Caco-2 (cell line): ENCODE data around the gene SDF4. TPM values are rescaled to one million over a fixed set of nuclear protein-coding genes. Genes with fewer than 3 reads are reported as not detected.

Experiments used
- BruUV-seq: library from RNA; stranded (reverse); fragments of 400-500 nt; replicated peaks from 2 replicates; lab custom pipeline; 2021; lab: Mats Ljungman, UMichigan
- CTCF ChIA-PET: fragments of 300-600 bp; sonication (Branson Sonifier 250); formaldehyde crosslinking; loops from one replicate; lab custom pipeline; 2022; ENCODE audit warnings: antibody characterized with exemption; lab: Charles Lee
- POLR2A ChIA-PET: fragments of 300-600 bp; sonication (Branson Sonifier 250); formaldehyde crosslinking; loops from one replicate; lab custom pipeline; 2022; ENCODE audit warnings: antibody characterized with exemption; lab: Charles Lee
- DNase-seq, 2 experiments: peaks; one replicate each; pipeline versions ENCODE4 v3.0.0 to v3.0.0-alpha.2; 2020 to 2022
- H3K27me3 ChIP-seq: replicated peaks from 2 replicates; pipeline ENCODE4 v1.6.0; 2011; ENCODE audit warnings: low read length; ENCODE audit not compliant: control insufficient read depth, insufficient read depth
- H3K36me3 ChIP-seq: 2 replicates; pipeline ENCODE4 v1.5.1; 2011; ENCODE audit warnings: low read length; ENCODE audit not compliant: control insufficient read depth, insufficient read depth
- H3K4me1 ChIP-seq: fragments of 250-450 bp; sonication (Bioruptor Pico); 2 replicates; pipeline ENCODE4 v1.5.1; 2020; ENCODE audit warnings: mild to moderate bottlenecking
- H3K4me3 ChIP-seq: 2 replicates; pipeline ENCODE4 v1.5.1; 2011; ENCODE audit warnings: low read depth, mild to moderate bottlenecking, control low read depth, low read length
- H3K9me3 ChIP-seq: fragments of 250-450 bp; sonication (Bioruptor Pico); 2 replicates; pipeline ENCODE4 v1.5.1; 2020; ENCODE audit warnings: mild to moderate bottlenecking, moderate library complexity
- H3K27ac Mint-ChIP-seq: one replicate; pipeline ENCODE4 v1.8.0; 2022; ENCODE audit warnings: mixed read lengths; ENCODE audit not compliant: unreplicated experiment
- H3K27me3 Mint-ChIP-seq: one replicate; pipeline ENCODE4 v1.8.0; 2022; ENCODE audit warnings: mixed read lengths; ENCODE audit not compliant: insufficient read depth, unreplicated experiment
- H3K36me3 Mint-ChIP-seq: one replicate; pipeline ENCODE4 v1.8.0; 2022; ENCODE audit warnings: mild to moderate bottlenecking, mixed read lengths; ENCODE audit not compliant: insufficient read depth, unreplicated experiment
- H3K4me1 Mint-ChIP-seq: one replicate; pipeline ENCODE4 v1.8.0; 2022; ENCODE audit warnings: low read depth, mixed read lengths; ENCODE audit not compliant: unreplicated experiment
- H3K4me3 Mint-ChIP-seq: one replicate; pipeline ENCODE4 v1.8.0; 2022; ENCODE audit warnings: mild to moderate bottlenecking, moderate library complexity, mixed read lengths; ENCODE audit not compliant: unreplicated experiment
- H3K9me3 Mint-ChIP-seq: one replicate; pipeline ENCODE4 v1.8.0; 2022; ENCODE audit warnings: mixed read lengths; ENCODE audit not compliant: unreplicated experiment
- intact Hi-C: fragments of 100-400 bp; cut with micrococcal nuclease; formaldehyde crosslinking; loops from one replicate; pipeline ENCODE4 v1.10.0; 2022; ENCODE audit not compliant: unreplicated experiment
- total RNA-seq: library from RNA; stranded (reverse); gene quantifications from 2 replicates; pipeline ENCODE4 v1.2.3, GENCODE V29; 2022
- TF ChIP-seq, protein P1 (sequence below), 2 experiments: fragments of 200-600 bp in 1 of 2; IDR thresholded peaks; 1 replicate in 1 of 2; 2 replicates in 1 of 2; pipeline versions ENCODE4 v1.5.1 to v1.8.0; 2011 to 2022; ENCODE audit warnings: antibody characterized with exemption in 1 of 2, control low read depth in 1 of 2, inconsistent platforms in 1 of 2, low read depth in 1 of 2, low read length in 1 of 2, mild to moderate bottlenecking in 1 of 2, moderate library complexity in 1 of 2; ENCODE audit not compliant: insufficient read depth in 1 of 2, severe bottlenecking in 1 of 2, unreplicated experiment in 1 of 2

SDF4 gene
- total RNA-seq, 1 experiment from 2014 or later: 140 TPM

DNA sequence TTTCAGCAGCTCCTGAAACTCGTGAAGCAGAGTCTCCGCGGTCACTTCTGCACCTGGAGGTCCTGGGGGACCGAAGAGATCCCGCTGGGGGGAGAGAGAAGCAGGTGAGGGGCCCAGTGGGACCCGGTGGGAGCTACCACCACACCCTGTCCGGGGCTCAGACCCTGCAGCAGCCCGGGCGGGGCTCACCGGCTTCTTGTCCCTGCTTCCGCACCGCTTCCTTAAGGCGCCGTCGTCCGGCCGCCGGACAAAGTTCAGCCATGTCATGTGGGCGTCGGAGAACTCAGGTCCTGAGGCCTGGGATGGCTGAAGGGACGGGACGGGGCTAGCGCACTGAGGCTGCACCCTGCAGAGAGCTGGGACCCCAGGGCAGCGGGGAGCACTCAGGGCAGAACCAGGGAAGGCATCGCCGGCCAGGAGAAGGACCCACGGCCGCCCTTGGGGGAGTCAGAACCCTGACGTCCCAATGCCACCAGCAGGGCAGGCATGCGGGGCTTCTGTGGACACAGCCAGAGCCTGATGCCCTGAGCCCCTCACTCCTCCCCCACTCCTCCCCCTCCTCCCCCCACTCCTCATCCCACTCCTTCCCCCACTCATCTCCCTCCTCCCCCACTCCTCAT, 12.5 kb upstream of the SDF4 start:
- H3K27me3 ChIP-seq: no peaks in the 10 kb centered on the region
- H3K36me3 Mint-ChIP-seq: peaks cover 27% of the 10 kb centered on the region
- BruUV-seq: no TSS peak

DNA sequence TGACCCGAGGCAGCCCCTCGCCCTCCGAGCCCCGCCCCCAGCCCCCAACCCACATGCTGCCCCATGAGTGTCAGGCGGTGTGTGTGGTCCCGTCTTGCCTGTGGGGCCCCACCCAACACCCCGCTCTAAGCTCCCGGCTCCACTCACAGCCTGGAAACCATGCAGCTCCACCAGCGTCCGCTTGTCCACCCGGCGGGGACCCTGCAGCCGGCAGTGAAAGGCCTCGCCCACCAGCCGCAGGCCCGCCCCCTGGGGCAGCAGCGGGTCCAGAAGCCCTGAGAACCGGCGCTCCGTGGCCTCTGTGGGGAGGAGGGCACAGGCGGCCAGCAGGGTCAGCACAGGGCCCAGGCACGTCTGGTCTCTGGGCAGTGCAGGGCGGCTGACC, 12.0 kb upstream of the SDF4 start:
- no peak overlapping the region for H3K4me3 ChIP-seq
- peaks cover 18% of the 10 kb centered on the region for H3K4me1 ChIP-seq
- H3K36me3 Mint-ChIP-seq: peaks cover 31% of the 10 kb centered on the region
- DNase-seq: no peak
- POLR2A ChIA-PET: no interaction called here
- no peak overlapping the region for H3K27ac Mint-ChIP-seq
- intact Hi-C loops: no loop called here
- BruUV-seq: no TSS peak
- no peaks in the 10 kb centered on the region for H3K4me1 Mint-ChIP-seq
- H3K36me3 ChIP-seq: no peaks in the 10 kb centered on the region
- CTCF ChIA-PET: no interaction called here
- no peaks in the 10 kb centered on the region for H3K27me3 ChIP-seq
- no peak overlapping the region for H3K4me3 Mint-ChIP-seq
- H3K27me3 Mint-ChIP-seq: no peaks in the 10 kb centered on the region
- H3K9me3 ChIP-seq: no peaks in the 10 kb centered on the region
- H3K9me3 Mint-ChIP-seq: no peaks in the 10 kb centered on the region
- TF ChIP-seq, protein P1, sequence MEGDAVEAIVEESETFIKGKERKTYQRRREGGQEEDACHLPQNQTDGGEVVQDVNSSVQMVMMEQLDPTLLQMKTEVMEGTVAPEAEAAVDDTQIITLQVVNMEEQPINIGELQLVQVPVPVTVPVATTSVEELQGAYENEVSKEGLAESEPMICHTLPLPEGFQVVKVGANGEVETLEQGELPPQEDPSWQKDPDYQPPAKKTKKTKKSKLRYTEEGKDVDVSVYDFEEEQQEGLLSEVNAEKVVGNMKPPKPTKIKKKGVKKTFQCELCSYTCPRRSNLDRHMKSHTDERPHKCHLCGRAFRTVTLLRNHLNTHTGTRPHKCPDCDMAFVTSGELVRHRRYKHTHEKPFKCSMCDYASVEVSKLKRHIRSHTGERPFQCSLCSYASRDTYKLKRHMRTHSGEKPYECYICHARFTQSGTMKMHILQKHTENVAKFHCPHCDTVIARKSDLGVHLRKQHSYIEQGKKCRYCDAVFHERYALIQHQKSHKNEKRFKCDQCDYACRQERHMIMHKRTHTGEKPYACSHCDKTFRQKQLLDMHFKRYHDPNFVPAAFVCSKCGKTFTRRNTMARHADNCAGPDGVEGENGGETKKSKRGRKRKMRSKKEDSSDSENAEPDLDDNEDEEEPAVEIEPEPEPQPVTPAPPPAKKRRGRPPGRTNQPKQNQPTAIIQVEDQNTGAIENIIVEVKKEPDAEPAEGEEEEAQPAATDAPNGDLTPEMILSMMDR (IDR thresholded peaks at IDR 0.05; ENCODE audit: insufficient read depth in 1 of 2, low read depth in 1 of 2, low read length in 1 of 2, severe bottlenecking in 1 of 2, unreplicated experiment in 1 of 2): no peak

More for the DNA sequence above, 12.5 kb upstream of the SDF4 start:
- H3K4me1 Mint-ChIP-seq: no peaks in the 10 kb centered on the region
- TF ChIP-seq, protein P1 (IDR thresholded peaks at IDR 0.05; ENCODE audit: insufficient read depth in 1 of 2, low read depth in 1 of 2, low read length in 1 of 2, severe bottlenecking in 1 of 2, unreplicated experiment in 1 of 2): no peak
- ChIA-PET CTCF (no interaction called here), POLR2A (no interaction called here)
- no peaks in the 10 kb centered on the region for H3K27me3 Mint-ChIP-seq
- no peaks in the 10 kb centered on the region for H3K9me3 Mint-ChIP-seq
- Histone ChIP-seq H3K4me1 (peaks cover 16% of the 10 kb centered on the region), H3K9me3 (no peaks in the 10 kb centered on the region), H3K4me3 (no peak overlapping the region), H3K36me3 (no peaks in the 10 kb centered on the region)
- H3K4me3 Mint-ChIP-seq: no peak overlapping the region
- intact Hi-C loops: no loop called here
- DNase-seq: peak; percentile 53 to 70
- H3K27ac Mint-ChIP-seq: no peak overlapping the region

DNA sequence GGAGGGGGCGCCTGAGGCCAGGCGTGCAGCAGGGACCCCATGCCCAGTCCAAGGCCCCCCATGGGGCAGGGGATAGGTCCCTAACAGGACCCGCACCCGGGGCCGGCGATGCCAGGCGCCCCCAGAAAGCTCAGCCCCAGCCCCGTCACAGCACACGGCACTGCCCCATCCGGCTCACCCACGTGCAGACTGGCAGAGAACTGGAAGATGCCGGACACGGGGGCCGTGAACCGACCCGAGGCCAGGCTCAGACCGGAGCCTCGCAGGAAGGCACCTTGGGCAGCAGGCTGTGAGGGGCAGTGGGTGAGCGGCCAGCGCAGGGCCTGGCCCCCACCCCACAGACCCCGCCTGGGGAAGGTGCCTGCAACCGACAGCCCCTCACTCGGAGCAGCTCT, 11.5 kb upstream of the SDF4 start:
- BruUV-seq: no TSS peak
- CTCF ChIA-PET: no interaction called here
- intact Hi-C loops: no loop called here
- no peak overlapping the region for H3K4me3 Mint-ChIP-seq
- Histone ChIP-seq H3K4me3 (no peak overlapping the region), H3K9me3 (no peaks in the 10 kb centered on the region), H3K36me3 (no peaks in the 10 kb centered on the region), H3K27me3 (no peaks in the 10 kb centered on the region), H3K4me1 (peaks cover 23% of the 10 kb centered on the region)
- no peak overlapping the region for H3K27ac Mint-ChIP-seq
- TF ChIP-seq, protein P1 (IDR thresholded peaks at IDR 0.05; ENCODE audit: insufficient read depth in 1 of 2, low read depth in 1 of 2, low read length in 1 of 2, severe bottlenecking in 1 of 2, unreplicated experiment in 1 of 2): no peak
- POLR2A ChIA-PET: no interaction called here
- DNase-seq: no peak
- H3K9me3 Mint-ChIP-seq: no peaks in the 10 kb centered on the region
- H3K27me3 Mint-ChIP-seq: no peaks in the 10 kb centered on the region
- H3K36me3 Mint-ChIP-seq: peaks cover 37% of the 10 kb centered on the region
- no peaks in the 10 kb centered on the region for H3K4me1 Mint-ChIP-seq
